ENCODE data around the gene SOX8. TPM values are rescaled to one million over a fixed set of nuclear protein-coding genes. Genes with fewer than 3 reads are reported as not detected.

SOX8 gene
- polyA plus RNA-seq, 3 donors = not detected

- Histone ChIP-seq H3K79me2 (ENCODE audit: insufficient read depth, low read length) (no peaks in the 10 kb centered on the region), H3K4me2 (replicated peaks; ENCODE audit: extremely low read depth, low read length, poor library complexity, severe bottlenecking) (no peak overlapping the region), H3K36me3 (replicated peaks in 1 of 2; ENCODE audit: control insufficient read depth in 1 of 2, insufficient read depth in 2 of 2, low read length in 2 of 2) (peaks cover 2 to 20% of the 10 kb centered on the region in 2 donors), H4K20me1 (ENCODE audit: insufficient read depth, low read length) (no peaks in the 10 kb centered on the region), H3K9me3 (replicated peaks in 1 of 2; ENCODE audit: control insufficient read depth in 1 of 2, insufficient read depth in 1 of 2, low read length in 2 of 2) (peaks cover 22 to 45% of the 10 kb centered on the region in 2 donors), H3K27me3 (ENCODE audit: control insufficient read depth in 2 of 2, insufficient read depth in 2 of 2, low read length in 2 of 2) (peaks cover 0 to 15% of the 10 kb centered on the region in 2 donors), H2AFZ (ENCODE audit: insufficient read depth, low read depth, low read length, poor library complexity, severe bottlenecking) (no peak overlapping the region), H3K27ac (ENCODE audit: low read depth in 1 of 2, low read length in 2 of 2) (no peak overlapping the region), H3K4me1 (ENCODE audit: control insufficient read depth in 1 of 2, insufficient read depth in 2 of 2, low read length in 2 of 2) (peaks cover 12 to 21% of the 10 kb centered on the region in 2 donors), H3K4me3 (replicated peaks in 1 of 3; ENCODE audit: low read depth in 2 of 3, low read length in 3 of 3) (no peak overlapping the region), H3K9ac (ENCODE audit: insufficient read depth, low read length, poor library complexity, severe bottlenecking) (no peak overlapping the region)
- peaks cover 21 to 37% of the 10 kb centered on the region in 2 donors for H3K36me3 Mint-ChIP-seq
- H3K4me3 Mint-ChIP-seq = no peak overlapping the region
- no peak for DNase-seq
- 94% methylated on average over 2 of the region's 8 CpGs for WGBS (ENCODE audit: insufficient coverage)
- intact Hi-C loops (cut with micrococcal nuclease) = no loop called here
- no peak overlapping the region for H3K27ac Mint-ChIP-seq
- H3K4me1 Mint-ChIP-seq = peaks cover 11% of the 10 kb centered on the region
- peaks cover 21 to 42% (median 26%) of the 10 kb centered on the region in 7 donors for H3K9me3 Mint-ChIP-seq
- peaks cover 8 to 21% (median 10%) of the 10 kb centered on the region in 3 donors for H3K27me3 Mint-ChIP-seq (ENCODE audit: low read depth in 3 of 3)
- no peak for TF ChIP-seq CTCF (IDR thresholded peaks at IDR 0.05)
Measured at GRCh38 chr16:968620-969019, 12.9 kb upstream of the SOX8 start.

GRCh38 chr16:969508-970385 lies 11.8 kb upstream of the SOX8 start:
- H3K9ac ChIP-seq (ENCODE audit: insufficient read depth, low read length, poor library complexity, severe bottlenecking) = peak overlapping the region; percentile 89
- H4K20me1 ChIP-seq (ENCODE audit: insufficient read depth, low read length) = no peaks in the 10 kb centered on the region
- H3K9me3 Mint-ChIP-seq = peaks cover 18 to 37% (median 22%) of the 10 kb centered on the region in 7 donors
- H3K4me1 ChIP-seq (ENCODE audit: control insufficient read depth in 1 of 2, insufficient read depth in 2 of 2, low read length in 2 of 2) = peaks cover 12 to 21% of the 10 kb centered on the region in 2 donors
- H3K27ac ChIP-seq (ENCODE audit: low read depth in 1 of 2, low read length in 2 of 2) = peak overlapping the region in 1 of 2 donors; percentile 80
- no peak for DNase-seq
- peaks cover 9 to 25% (median 10%) of the 10 kb centered on the region in 3 donors for H3K27me3 Mint-ChIP-seq (ENCODE audit: low read depth in 3 of 3)
- peaks cover 2 to 20% of the 10 kb centered on the region in 2 donors for H3K36me3 ChIP-seq (replicated peaks in 1 of 2; ENCODE audit: control insufficient read depth in 1 of 2, insufficient read depth in 2 of 2, low read length in 2 of 2)
- peak overlapping the region; percentile 76 to 86 for H3K4me3 Mint-ChIP-seq
- peak overlapping the region in 2 of 7 donors; percentile 18 to 74 for H3K27ac Mint-ChIP-seq
- peaks cover 0 to 15% of the 10 kb centered on the region in 2 donors for H3K27me3 ChIP-seq (ENCODE audit: control insufficient read depth in 2 of 2, insufficient read depth in 2 of 2, low read length in 2 of 2)
- WGBS (ENCODE audit: insufficient coverage) = 40% methylated on average over 46 of the region's 55 CpGs
- peak overlapping the region; percentile 99 for H2AFZ ChIP-seq (ENCODE audit: insufficient read depth, low read depth, low read length, poor library complexity, severe bottlenecking)
- H3K36me3 Mint-ChIP-seq = peaks cover 21 to 34% of the 10 kb centered on the region in 2 donors
- H3K79me2 ChIP-seq (ENCODE audit: insufficient read depth, low read length) = no peaks in the 10 kb centered on the region
- peaks cover 20 to 37% of the 10 kb centered on the region in 2 donors for H3K9me3 ChIP-seq (replicated peaks in 1 of 2; ENCODE audit: control insufficient read depth in 1 of 2, insufficient read depth in 1 of 2, low read length in 2 of 2)
- H3K4me2 ChIP-seq (replicated peaks; ENCODE audit: extremely low read depth, low read length, poor library complexity, severe bottlenecking) = peak overlapping the region; percentile 97
- H3K4me1 Mint-ChIP-seq = peaks cover 11% of the 10 kb centered on the region
- no peak for TF ChIP-seq CTCF (IDR thresholded peaks at IDR 0.05)
- peak overlapping the region; percentile 60 to 90 (median 86) for H3K4me3 ChIP-seq (replicated peaks in 1 of 3; ENCODE audit: low read depth in 2 of 3, low read length in 3 of 3)
- intact Hi-C loops (cut with micrococcal nuclease) = loop anchor here in 1 of 2 donors (2.0 kb wide), 1 partner anchor 163 kb away; no protein-coding TSS in a partner anchor
